Peyer's patch (tissue), 4 donors: ENCODE results near the gene CTNND1. TPM values are rescaled to one million over a fixed set of nuclear protein-coding genes. Genes with fewer than 3 reads are reported as not detected.

ENCODE experiments used
- DNase-seq, 3 donors: peaks; one replicate each; pipeline ENCODE4 v3.0.0-alpha.2; 2017 to 2019
- H3K27ac ChIP-seq, 4 donors: fragments of 200-600 bp; sonication (generic); one replicate each; pipeline ENCODE4 v1.5.1; 2016 to 2019
- H3K27me3 ChIP-seq, 2 donors: fragments of 200-600 bp; sonication (generic); one replicate each; pipeline ENCODE4 v1.5.1; 2019
- H3K36me3 ChIP-seq, 3 donors: fragments of 200-600 bp; sonication (generic); one replicate each; pipeline ENCODE4 v1.5.1; 2016 to 2019
- H3K4me1 ChIP-seq, 4 donors: fragments of 200-600 bp; sonication (generic); one replicate each; pipeline ENCODE4 v1.5.1; 2016 to 2019
- H3K4me3 ChIP-seq, 4 donors: fragments of 200-600 bp; sonication (generic); 1 replicate in 3 of 4; 2 replicates in 1 of 4; pipeline ENCODE4 v1.5.1; 2016 to 2019; ENCODE audit warnings: mild to moderate bottlenecking in 1 of 4
- H3K9me3 ChIP-seq, 4 donors: fragments of 200-600 bp; sonication (generic); one replicate each; pipeline ENCODE4 v1.5.1; 2016 to 2019; ENCODE audit warnings: mild to moderate bottlenecking in 1 of 4
- CTCF ChIP-seq, 6 experiments: fragments of 450-650 bp in 4 of 6; fragments of 200-600 bp in 2 of 6; sonication (generic) in 1 of 6; IDR thresholded peaks; one replicate each; pipeline ENCODE4 v1.5.1; 2017 to 2019; ENCODE audit warnings: antibody characterized with exemption in 6 of 6, mild to moderate bottlenecking in 3 of 6, moderate library complexity in 1 of 6
- POLR2A ChIP-seq, 2 donors: fragments of 450-650 bp; IDR thresholded peaks; one replicate each; pipeline ENCODE4 v1.5.1; 2017; ENCODE audit warnings: antibody characterized with exemption in 2 of 2, mild to moderate bottlenecking in 2 of 2, moderate library complexity in 2 of 2
- total RNA-seq, 4 donors: library from RNA; depleted of rRNA; stranded (reverse); fragments of >200 nt; gene quantifications; one replicate each; pipeline ENCODE4 v1.1.0, GENCODE V29; 2016

The CTNND1 gene
- total RNA-seq, 4 donors from 2014 or later: 205 to 366 (median 346) TPM

GRCh38 chr11:57793351-57794115 is 31.9 kb downstream of the CTNND1 start:
- no peak overlapping the region for H3K4me3 ChIP-seq
- peaks cover 8 to 55% (median 21%) of the 10 kb centered on the region in 4 donors for H3K4me1 ChIP-seq
- H3K27me3 ChIP-seq: no peaks in the 10 kb centered on the region
- DNase-seq: no peak
- TF ChIP-seq CTCF (IDR thresholded peaks at IDR 0.05): no peak
- TF ChIP-seq POLR2A (IDR thresholded peaks at IDR 0.05): no peak
- no peaks in the 10 kb centered on the region for H3K9me3 ChIP-seq
- H3K27ac ChIP-seq: peak overlapping the region; percentile 74 to 88 (median 77)
- H3K36me3 ChIP-seq: peaks cover 0 to 37% (median 0%) of the 10 kb centered on the region in 3 donors

GRCh38 chr11:57798905-57799559 is 37.4 kb downstream of the CTNND1 start:
- DNase-seq: peak in 2 of 3 donors; percentile 74 to 91
- peaks cover 0 to 39% (median 2%) of the 10 kb centered on the region in 4 donors for H3K4me1 ChIP-seq
- no peaks in the 10 kb centered on the region for H3K9me3 ChIP-seq
- peaks cover 0 to 63% (median 0%) of the 10 kb centered on the region in 3 donors for H3K36me3 ChIP-seq
- peak; percentile 50 to 90 for TF ChIP-seq POLR2A (IDR thresholded peaks at IDR 0.05)
- peak in 1 of 6 experiments; percentile 1 for TF ChIP-seq CTCF (IDR thresholded peaks at IDR 0.05)
- peak overlapping the region; percentile 14 to 86 (median 72) for H3K27ac ChIP-seq
- no peak overlapping the region for H3K4me3 ChIP-seq
- H3K27me3 ChIP-seq: no peaks in the 10 kb centered on the region

- peak overlapping the region; percentile 28 to 86 (median 76) for H3K27ac ChIP-seq
Observed at GRCh38 chr11:57800444-57801182, 39.0 kb downstream of the CTNND1 start.

GRCh38 chr11:57801183-57801485 is 39.5 kb downstream of the CTNND1 start:
- Histone ChIP-seq H3K27me3 (no peaks in the 10 kb centered on the region), H3K9me3 (no peaks in the 10 kb centered on the region), H3K36me3 (peaks cover 0 to 63% (median 0%) of the 10 kb centered on the region in 3 donors), H3K27ac (peak overlapping the region in 1 of 4 donors; percentile 86), H3K4me3 (no peak overlapping the region), H3K4me1 (peaks cover 0 to 35% (median 2%) of the 10 kb centered on the region in 4 donors)
- no peak for DNase-seq
- TF ChIP-seq POLR2A (IDR thresholded peaks at IDR 0.05) (no peak), CTCF (IDR thresholded peaks at IDR 0.05) (no peak)

More at GRCh38 chr11:57800444-57801182, 39.0 kb downstream of the CTNND1 start:
- no peak for DNase-seq
- peaks cover 0 to 63% (median 0%) of the 10 kb centered on the region in 3 donors for H3K36me3 ChIP-seq
- H3K4me1 ChIP-seq: peaks cover 0 to 35% (median 2%) of the 10 kb centered on the region in 4 donors
- H3K27me3 ChIP-seq: no peaks in the 10 kb centered on the region
- no peak overlapping the region for H3K4me3 ChIP-seq
- H3K9me3 ChIP-seq: no peaks in the 10 kb centered on the region
- TF ChIP-seq CTCF (IDR thresholded peaks at IDR 0.05): peak; percentile 88 to 99 (median 98)
- no peak for TF ChIP-seq POLR2A (IDR thresholded peaks at IDR 0.05)

- no peaks in the 10 kb centered on the region for H3K27me3 ChIP-seq
- no peak overlapping the region for H3K27ac ChIP-seq
- H3K36me3 ChIP-seq: peaks cover 0 to 63% (median 0%) of the 10 kb centered on the region in 3 donors
- TF ChIP-seq POLR2A (IDR thresholded peaks at IDR 0.05) (no peak), CTCF (IDR thresholded peaks at IDR 0.05) (no peak)
- no peak overlapping the region for H3K4me3 ChIP-seq
- no peak for DNase-seq
- peaks cover 0 to 35% (median 2%) of the 10 kb centered on the region in 4 donors for H3K4me1 ChIP-seq
- no peaks in the 10 kb centered on the region for H3K9me3 ChIP-seq
Observed at GRCh38 chr11:57802411-57802810, 40.8 kb downstream of the CTNND1 start.
